Activated T-cell treated with anti-CD3 and anti-CD28 coated beads, Interleukin-2, amount 50 U/mL, for 1 hour (primary cell): Measurements from ENCODE around the gene BCO1.
A peak's percentile ranks its signal among the peaks of the same experiment; 100 is the strongest.

Experiments
- DNase-seq: peaks from one replicate; pipeline ENCODE4 v3.0.0-alpha.2; 2020

Gene BCO1

DNA sequence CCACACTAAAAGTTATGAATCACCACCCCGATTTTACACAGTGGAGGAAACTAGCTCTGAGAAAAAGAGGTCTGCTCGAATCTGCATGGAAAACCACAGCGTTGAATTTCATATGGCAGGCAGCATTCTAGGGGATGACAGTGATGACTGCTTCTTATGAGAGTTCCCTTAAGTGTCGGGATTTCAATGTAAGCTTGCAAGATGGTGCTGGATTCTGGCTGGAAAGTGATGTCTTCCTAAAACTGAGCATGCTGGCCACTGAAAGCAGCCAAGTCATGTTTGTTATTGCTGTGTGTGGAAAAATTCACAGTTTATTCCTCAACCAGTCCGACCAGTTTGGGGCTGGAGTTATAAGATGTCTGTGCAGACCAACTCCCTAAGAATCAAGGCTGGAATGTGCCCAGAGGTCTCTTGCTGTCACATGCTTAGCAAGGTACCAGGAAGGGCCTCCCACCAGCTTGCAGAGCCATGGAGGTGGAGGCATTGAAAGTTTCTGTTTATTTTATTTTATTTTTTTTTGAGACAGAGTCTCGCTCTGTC, 39.1 kb downstream of the BCO1 start:
- no peak for DNase-seq

DNA sequence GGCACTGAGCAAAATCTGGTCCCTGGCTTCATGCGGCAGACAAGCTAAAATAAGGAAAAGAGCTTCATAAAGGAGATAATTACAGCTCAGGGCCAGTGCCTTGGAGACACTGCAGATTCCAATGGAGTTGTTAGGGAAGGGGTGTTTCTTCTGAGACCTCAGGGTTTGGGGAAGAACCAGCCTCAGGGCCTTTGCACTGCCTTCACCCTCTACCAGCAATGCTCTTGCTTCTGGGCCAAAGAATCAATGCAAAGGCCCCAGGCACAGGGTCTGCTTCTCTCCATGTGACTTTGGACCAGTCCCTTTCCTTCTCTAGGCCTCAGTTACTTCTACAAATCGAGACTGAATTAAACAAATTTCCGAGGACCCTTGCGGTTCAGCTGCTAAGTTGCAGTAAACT, 40.0 kb downstream of the BCO1 start:
- DNase-seq = no peak

DNA sequence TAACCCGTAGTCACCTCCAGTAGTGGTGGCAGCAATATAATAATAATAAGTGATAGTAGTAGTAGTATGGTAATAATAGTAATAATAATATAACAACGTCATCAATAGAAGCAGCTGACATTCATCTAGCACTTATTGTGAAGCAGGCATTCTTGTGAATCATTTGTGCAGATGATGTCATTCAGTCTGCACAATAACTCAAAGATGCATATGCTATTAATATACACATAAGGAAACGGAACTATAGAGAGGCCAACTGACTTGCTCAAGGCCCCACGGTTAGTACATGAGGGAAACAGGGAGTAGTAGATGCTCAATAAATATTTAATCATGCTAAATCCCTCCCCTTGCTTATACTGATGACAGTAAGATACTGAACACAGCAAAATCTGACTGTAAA, 40.9 kb downstream of the BCO1 start:
- no peak for DNase-seq

DNA sequence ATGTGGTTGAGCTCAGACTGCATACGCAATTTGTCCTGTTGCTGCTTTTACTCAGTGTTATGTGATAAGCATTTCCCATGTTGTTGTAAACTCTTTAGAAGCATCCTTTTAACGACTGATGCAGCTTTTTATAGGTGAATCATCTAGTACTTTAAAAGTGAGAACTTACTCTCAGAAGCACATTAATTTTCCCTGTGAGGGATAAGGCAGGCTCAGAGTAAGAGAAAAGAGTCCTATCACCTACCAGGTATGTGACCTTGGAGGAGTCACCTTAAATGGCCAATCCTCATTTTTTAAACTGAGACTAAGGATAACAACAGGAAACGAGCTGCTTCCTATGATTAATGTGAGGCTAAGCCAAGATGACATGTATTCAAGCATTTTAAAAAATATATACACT, 41.9 kb downstream of the BCO1 start:
- no peak for DNase-seq

DNA sequence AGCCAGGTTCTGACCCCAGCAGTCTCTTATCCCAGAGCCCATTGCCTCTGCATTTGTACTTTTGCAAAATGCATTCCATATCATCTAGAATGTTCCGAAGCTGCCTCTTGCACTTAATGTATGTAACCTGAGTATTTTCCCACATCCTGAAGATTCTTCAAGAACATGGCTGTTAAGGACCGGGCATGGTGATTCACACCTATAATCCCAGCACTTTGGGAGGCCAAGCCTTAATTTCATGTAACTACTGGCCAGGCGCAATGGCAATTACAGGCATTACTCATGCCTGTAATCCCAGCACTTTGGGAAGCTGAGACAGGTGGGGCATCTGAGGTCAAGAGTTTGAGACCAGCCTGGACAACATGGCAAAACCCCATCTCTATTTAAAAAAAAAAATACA, 44.6 kb downstream of the BCO1 start:
- DNase-seq = no peak

DNA sequence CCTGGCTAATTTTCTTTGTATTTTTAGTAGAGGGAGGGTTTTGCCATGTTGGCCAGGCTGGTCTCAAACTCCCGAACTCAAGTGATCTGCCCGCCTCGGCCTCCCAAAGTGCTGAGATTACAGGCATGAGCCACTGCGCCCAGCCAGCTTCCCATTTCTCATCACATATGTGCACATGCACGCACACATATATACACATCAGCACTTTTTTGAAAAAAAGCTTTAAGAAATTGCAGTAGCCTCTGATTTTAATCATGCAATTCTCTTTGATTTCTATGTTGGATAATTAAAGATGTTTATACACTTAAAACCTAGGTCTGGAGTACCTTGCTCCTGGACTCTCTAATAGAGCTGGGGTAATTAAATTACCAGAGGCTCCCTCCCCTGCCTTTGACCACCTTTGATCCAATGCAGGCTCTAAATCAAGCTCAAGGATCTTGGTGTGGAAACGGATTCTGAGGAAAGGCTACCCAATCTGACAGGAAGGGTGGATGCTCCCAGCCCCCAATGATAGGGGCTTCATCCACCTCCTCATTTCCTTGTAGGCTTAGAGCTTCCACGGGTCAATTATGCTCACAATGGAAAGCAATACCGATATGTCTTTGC, 46.6 kb downstream of the BCO1 start:
- DNase-seq = no peak

- no peak for DNase-seq
These were observed 47.7 kb downstream of the BCO1 start for GRCh38 chr16:81286190-81286589.

GRCh38 chr16:81291117-81291516, 52.6 kb downstream of the BCO1 start:
- DNase-seq = no peak

DNA sequence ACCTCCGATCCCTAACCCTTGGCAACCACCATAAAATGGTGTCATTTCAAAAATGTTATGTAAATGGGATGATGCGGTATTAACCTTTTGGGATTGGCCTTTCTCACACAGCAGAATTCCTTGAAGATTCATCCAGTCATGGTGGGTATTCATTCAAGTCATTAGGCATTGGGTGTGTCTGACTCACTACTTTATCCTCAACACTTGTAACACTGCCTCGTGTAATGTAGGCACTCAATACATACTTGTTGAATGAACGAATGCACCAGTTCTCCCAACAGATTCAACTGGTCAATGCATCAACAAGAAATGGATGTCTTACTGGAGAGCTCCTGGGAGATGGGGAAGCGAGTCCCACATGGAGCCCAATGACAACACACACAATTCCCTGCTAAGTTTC, 54.4 kb downstream of the BCO1 start:
- no peak for DNase-seq

DNA sequence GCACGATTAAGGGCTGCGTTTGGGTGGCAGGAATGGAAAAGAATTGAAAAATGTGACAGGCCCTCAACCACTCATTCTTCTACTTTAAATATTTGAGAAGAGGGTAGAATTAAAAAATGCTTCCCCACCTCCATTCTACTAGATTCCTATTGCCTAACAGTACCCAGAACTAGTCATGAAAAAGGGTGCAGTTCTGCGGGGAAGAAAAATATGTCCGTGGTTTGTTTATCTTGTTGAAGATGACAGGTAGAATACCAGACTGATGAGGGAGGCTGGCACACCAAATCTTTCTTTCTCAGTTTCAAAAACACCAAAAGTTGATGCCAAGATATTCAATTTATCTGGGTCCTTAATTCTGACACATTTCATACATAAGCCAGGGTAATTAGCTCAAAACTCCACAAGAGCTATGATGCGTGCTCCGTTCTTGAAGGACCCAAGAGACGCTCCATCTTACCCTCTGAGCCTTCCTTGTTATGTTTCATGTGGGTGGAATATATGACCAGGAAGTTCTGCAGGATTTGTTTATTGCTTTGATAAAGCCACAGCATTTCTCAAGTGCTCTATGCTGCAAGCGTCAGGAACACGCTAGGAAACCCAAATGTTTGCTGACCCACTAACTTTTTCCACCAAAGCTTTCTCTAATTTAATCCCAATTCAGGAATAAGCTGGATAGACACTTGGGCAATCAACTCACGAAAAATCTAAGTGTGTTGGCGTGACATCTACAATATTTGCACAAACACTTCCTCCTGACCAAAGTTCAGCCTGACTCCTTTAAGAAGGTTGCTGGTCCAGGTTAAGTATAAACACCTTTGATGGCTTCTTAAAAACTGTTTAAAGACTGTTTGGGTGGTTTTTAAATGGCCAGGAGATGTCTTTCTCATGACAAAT, 55.7 kb downstream of the BCO1 start:
- DNase-seq = no peak

GRCh38 chr16:81296631-81297030, 58.1 kb downstream of the BCO1 start:
- no peak for DNase-seq

DNA sequence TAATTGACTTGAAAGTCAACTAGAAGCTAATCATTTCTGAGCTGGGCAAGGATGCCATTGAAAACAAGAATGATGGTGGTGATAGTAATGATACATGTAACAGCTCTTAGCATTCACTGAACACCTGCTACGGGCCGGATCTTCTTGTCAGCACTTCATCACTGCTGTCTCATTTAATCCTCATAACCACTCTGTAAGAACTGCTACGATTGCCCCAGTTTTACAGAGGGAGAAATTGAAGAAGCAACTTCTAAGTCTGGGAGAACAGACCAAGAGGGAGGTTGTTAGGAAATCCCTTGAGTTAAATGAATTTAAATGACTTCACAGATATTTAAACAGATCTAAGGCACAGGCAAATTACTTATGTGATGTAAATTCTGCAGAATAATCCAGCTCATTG, 69.3 kb downstream of the BCO1 start:
- no peak for DNase-seq

DNA sequence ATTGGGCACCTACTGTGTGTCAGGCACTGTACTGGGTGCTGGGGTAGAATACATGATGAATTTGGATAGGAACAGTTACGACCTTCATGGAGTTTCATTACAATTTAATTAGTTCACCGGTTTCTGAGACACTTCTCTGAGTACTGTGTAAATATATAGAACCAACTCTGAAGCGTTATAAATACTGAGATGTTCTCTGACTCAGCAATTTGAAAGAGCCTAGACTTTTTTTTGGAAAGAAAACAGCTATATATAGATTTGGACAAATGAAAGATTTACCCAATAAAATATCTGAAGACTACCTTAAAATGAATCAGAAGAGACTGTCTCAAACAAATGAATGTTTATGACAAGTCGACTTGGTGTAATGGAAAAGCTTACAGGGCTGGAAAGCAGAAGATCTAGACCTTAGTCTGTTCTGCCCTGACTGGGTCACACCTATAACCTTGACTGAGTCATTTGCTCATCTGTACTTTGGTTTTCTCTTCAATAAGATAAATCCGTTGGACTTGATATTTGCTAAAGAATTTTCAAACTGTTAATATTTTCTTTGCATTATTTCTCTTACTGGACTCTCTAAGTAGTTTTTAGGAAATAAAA, 71.7 kb downstream of the BCO1 start:
- no peak for DNase-seq

DNA sequence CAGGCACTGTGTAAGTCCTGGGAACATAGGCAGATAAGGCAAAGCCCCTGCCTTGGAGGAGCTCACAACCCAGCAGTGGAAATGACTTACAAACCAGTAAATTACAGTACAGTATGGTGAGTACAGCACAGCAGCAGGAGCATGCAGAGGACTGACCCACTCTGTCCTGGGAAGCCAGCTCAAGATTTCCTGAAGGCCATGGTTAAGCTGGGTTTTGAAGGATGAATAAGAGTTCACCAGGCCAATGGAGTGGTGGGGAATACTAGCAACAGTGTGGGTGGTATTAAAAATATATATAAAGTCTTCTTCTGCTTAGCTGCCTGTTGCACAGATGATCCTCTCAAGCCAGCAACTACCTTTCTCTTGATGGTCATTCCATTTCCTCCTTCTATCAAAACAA, 73.3 kb downstream of the BCO1 start:
- no peak for DNase-seq

DNA sequence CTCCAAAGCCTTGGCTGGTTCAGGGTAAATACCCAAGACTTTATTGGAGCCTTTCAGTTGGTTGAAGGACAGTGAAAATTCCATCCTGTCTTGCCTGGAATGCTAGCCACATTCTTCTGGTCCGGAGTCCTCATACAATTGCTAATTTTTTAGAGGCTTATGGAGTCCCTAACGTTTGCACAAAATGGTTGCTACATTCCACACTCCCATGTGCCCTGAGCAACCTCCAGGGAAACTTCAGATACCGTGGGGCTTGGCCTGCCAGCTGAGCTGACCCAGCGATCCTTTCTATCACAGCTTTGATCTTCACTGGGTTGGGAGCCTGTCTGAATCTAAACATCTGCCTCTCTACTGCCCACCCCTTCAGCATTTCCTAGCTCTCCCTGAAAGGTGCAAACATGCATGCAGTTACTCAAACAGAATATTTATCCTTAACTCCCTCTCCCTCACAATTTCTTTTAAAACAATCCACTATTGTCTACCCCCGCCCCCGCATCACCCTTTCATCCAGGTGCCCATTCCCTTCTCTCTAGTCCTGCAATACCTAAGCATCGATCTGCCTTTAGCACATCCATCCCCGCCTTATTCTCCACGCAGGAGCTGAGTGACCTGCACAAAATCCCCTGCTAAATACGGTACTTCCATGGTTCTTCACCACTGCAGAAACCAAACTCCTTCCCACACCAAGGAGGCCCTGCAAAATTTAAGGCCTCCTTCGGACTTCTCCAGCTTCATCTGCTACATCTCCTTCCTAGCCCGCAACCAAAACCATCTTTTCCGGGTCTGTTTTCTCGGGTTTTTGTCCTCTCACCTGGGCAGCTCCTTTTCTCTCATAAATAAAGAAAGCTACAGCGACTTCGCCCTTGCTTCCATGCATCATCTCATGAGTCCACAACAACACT, 75.5 kb downstream of the BCO1 start:
- DNase-seq = no peak

GRCh38 chr16:81314603-81315270, 76.2 kb downstream of the BCO1 start, which contains the start of gene GAN:
Gene GAN (plus strand): TSS chr16:81314962. CDS start chr16:81315114, 152 bp downstream.
- DNase-seq = peak; percentile 91

DNA sequence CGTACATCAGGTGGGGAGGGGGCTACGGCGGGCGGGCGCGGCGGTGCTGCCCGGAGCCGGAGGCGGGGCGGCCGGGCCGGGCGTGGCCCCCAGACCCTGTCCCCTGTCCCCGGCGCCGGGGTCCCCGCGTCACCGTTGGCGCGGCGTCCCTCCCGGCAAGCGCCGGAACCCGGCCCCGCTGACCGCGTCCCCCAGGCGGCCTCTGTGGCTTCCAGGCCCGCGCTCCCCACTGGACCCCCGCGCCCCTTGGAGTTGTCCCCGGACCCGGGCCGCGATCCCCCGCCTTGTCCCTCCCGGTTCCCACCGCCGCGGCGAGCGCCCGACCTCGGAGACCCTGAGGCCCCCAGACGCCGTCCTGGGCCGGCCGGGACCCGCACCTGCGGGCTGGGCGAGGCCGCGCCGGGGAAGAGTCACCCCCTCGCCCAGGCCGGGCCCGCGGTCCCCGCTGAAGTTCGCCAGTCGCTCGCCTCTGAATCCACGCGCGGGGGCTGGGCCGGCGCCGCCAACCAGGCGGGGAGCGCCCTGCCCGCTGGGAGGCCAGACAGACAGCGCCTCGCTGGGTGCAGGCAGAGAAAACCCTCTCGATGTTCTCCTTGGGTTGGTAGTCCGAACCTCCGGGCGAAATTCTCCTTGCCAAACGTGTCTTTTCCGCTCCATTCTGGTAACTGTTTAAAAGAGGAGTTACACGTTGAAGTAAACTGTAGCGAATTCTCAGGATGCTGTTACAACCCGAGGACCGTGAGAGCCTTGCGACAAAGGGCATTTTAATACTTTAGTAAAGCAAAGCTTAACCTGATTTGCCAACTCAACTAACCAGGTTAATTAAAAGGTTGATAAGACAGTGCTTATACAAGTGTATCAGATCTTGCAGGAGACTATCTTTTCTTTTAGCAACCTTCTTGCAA, 77.0 kb downstream of the BCO1 start:
- DNase-seq = peak; percentile 65

- DNase-seq = no peak
These were observed 77.6 kb downstream of the BCO1 start for GRCh38 chr16:81316176-81316496.

- DNase-seq = no peak
These were observed 80.2 kb downstream of the BCO1 start for GRCh38 chr16:81318711-81319110.

- DNase-seq = no peak
These were observed 80.9 kb downstream of the BCO1 start for GRCh38 chr16:81319221-81319912.

DNA sequence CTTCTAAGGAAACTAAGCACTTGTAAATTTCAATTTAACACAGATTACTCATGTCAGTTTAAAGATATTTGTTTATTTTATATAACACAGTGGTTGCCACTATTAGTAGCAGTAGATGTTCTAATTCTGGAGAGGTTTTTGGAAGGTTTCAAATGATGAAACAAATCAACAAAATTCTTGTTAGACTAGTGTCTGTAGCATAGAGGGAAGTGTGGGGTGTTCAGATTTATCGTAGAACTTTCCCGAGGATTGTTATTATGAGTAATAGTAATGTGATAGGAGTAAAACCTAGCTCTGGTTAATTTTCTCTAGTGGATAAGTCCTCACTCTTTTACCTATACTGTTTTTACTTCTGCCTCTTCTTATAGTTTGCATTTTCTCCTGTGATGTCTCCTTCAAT, 82.5 kb downstream of the BCO1 start:
- no peak for DNase-seq
